Ramos (cell line): ENCODE measurements around the gene ZNF746.

Source experiments
- in situ Hi-C: fragments of 300-500 bp; cut with MboI; formaldehyde crosslinking; loops from one replicate; pipeline ENCODE4 v1.14.3; 2022; ENCODE audit warnings: low sequenced_read_pairs; ENCODE audit not compliant: unreplicated experiment

Gene ZNF746

DNA sequence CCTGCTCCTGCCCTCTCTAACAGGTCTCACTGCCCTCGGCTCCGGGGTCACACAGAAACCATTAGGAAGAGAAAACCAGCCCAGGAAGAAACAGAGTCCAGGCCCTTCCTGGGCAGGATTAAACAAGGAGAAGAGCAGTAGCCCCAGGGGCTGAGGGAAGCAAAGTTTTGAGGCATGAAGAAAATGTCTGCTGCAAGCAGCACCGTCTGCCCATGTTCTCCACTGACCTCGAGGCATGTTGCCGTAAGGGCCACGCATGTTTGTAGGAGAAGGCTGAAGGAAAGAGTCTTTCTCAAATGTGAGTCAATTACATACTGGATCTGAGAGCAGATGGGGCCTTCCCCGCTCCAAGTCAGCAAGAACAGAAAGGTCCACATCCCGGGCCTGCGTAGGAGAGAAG, 4.2 kb downstream of the ZNF746 start:
- in situ Hi-C loops = no loop called here

- in situ Hi-C loops = no loop called here
Measured at GRCh38 chr7:149490083-149490760, 7.4 kb downstream of the ZNF746 start.

- in situ Hi-C loops = no loop called here
Measured at GRCh38 chr7:149489391-149490024, 8.1 kb downstream of the ZNF746 start.

DNA sequence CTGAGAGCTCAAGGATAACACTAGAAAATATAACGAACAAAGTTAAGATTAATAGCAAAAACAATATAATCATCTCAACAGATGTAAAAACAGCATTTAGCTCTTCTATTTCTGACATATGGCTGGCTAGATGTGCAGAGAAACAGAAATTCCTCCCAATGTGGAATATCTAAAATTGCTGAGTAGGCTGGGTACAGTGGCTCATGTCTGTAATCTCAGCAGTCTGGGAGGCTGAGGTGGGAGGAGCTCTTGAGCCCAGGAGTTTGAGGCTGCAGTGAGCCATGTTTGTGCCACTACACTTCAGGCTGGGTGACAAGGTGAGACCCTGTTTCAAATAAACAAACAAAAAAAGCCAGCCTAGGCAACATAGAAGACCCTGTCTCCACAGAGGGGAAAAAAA, 18.0 kb downstream of the ZNF746 start:
- in situ Hi-C loops = no loop called here

DNA sequence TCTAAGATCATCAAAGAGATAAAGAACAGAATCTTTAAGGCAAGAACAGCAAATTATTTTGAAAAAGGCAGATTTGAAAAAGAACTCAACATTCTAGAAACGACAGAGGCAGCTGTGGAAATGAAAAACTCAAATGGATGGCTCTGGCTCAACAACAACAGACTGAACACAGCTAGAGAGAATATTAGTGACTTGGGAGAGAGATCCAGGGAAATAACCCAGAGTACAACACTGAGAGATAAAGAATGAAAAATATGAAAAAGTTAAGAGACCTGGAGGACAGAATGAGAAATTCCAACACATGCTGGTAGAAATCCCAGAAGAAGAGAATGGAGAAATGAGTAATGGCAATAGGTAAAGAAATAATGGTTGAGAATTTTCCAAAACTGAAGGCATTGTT, 18.9 kb downstream of the ZNF746 start:
- in situ Hi-C loops = no loop called here

DNA sequence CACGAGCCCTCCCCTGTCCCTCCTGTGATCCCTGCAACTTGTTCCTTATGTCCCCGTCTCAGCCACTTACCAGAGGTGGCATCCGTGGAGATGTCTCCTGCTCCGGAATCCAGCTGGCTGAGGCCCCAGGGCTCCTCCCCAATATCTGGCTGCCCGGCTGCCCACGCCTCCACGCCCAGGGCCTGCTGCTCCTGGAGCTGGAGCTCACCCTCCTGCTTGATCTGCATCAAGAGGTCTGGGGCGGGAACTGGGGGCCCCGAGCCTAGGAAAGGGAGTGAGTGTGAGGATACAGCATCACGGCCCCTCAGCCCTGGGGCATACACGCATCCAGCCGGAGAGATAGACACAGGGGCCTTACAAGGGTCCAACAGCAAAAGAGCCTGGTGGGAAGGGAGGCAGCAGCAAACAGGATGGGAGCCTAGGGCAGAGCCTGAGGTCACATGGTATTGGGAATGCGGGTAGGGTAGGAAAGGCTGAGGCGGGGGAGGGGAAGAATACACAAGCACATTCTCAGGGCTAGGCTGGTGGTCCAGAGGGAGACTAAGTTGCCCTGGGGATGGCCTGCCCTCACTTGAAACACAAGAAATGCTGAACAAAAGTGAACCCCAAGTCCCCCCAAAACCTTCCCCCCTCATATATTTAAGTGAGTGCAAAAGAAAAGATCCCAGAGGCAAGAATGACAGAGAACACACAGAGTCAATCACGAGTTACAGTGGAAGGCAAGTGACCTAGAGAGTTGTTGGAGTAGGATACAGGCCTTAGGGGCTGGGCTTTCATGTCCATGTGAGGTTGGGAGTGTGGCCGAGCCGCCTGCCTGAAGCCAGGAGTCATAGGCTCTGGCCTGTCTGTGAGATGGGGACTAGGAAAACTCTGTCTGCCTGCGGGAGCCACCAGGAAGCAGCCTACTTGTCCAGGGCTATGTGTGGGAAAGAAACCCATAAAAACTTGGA, 19.8 kb downstream of the ZNF746 start:
- in situ Hi-C loops = no loop called here

DNA sequence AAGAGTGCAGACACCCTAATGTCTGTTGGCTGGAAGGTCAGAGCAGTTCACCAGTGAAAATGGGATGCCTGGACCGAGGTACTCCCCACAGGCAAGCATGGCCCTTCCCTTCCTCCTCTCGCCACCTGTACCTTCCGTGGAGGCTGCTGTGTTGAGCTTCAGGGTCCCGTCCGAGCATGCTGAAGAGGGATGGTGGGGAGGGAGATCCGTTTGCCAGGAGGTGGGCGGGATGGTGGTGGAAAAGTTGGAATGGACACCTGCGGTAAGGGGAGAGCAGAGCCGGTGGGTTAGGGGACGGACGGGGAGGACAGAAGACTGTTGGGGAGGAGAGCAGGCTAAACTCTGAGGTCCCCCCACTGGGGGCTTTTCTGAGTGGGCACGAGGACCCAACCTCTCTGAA, 20.8 kb downstream of the ZNF746 start:
- in situ Hi-C loops = no loop called here

DNA sequence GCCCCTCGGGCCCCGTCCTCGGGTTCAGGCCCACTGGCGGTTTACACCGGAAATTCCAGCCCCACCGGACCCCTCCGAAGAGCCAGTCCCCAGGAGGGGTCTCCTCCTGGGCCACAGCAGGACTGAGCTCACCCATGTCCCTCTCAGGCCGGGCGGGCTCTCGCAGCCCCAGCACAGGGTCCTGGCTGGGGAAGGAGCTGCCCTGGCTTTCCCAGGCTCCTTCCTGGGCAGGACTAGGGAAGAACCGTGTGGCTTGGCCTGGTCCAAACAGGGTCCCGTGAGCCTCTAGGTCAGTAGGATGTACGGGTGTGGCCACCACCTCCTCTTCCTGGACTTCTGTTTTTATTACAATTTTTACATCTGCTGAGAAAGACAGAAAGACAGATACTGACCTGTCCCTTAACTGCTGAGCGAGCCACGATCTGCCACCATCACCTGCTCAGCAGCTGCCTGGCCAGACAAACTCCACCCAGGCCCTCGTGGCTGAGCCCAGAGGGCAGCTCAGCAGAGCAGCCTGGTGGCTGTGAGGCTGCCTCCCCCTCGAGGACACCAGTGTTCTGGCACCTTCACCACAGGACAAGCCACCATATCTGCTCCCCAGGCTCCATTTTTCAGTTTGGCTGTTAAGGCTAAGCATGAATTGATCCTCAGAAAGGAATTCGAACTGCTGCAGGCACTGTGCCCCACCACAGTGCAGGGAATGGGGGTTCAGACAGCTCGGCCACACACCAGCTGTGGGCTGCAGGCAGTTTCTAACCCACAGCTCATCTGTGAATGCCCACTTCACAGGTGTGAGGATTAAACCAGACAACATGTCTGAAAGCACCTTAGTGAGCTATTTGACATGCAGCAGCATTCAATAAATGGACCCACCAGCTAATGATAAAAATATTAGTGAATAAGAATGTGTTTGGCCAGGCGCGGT, 22.2 kb downstream of the ZNF746 start:
- in situ Hi-C loops = no loop called here

DNA sequence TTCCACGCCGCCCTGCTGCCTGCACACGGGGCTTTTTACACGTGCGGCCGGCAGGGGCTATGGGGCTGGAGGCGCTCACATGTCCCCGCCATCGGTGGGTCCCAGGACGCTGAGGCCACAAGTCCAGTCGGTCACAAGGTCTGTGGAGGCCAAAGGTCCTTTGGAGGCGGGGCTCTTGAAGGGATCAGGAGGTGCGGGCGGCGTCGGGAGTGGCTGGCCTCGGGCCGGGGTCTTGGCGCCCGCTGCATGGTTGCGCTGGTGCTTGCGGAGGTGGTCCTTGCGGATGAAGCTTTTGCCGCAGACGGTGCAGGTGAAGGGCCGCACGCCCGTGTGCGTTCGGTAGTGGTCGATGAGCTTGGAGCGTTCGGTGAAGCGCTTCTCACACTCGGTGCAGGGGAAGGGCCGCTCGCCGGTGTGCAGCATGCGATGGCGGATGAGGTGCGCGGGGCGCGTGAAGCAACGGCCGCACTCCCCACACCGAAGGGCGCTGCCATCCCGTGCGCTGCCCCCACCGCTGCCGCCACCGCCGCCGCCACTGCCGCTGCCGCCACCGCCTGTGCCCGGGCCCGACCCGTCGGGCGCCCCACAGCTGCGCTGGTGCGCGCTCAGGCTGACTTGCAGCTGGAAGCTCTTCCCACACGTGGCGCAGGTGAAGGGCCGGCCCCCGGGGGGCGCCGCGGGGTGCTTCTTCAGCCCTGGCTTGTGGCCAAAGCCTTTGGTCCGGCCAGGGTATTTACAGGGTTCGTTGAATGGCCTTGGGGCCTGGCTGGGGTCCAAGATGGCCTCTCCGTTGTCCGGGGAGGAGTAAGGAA, 23.1 kb downstream of the ZNF746 start:
- in situ Hi-C loops = no loop called here

- in situ Hi-C loops = no loop called here
Measured at GRCh38 chr7:149473251-149473650, 24.4 kb downstream of the ZNF746 start.

DNA sequence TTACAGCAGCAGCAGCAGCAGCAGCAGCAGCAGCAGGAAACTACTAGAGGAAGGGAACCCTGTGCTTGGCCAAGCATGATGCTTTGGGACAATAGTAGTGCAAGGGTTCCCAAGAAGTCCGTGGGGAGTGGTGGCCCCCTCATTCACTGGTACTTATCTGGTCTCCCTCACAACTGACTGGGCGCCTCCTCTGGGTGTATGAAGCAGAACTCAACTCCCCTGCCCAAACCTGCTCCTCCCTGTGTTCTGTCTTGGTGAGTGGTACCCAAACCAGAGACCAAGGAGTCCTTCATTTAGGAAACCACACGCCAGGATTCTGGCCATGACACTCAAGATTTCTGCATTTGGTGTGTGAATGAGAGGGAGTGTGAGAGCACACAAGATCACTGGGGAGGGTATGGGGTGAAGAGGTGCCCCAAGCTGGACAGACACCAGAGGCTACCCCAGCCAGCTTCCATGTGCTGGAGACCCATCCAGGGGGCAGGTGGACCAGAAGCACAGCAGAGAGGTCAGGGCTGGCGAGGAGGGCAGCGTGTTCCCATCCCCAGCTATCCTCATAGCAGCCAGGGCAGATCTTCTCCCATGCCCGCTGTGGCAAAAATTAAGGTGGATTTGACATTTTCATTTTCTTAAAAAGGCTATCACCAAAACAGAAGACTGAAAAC, 26.2 kb downstream of the ZNF746 start:
- in situ Hi-C loops = no loop called here

DNA sequence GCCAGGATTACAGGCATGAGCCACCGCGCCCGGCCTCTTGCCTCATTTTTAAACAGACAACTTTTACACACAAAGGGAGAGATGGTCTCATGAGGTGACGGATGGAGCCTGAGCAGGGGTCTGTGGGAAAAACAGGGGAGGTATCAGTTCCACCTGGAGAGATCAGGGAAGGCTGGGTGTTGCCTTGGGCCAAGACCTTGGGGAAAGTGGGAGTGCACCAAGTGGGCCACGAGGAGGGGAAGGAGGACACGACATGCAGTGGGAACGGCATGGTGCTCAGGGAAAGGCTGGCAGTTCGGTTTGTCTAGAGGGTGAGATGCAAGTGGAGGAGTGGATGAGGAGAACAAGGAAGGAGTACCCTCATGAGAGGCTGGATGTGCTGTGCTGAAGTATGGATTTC, 27.8 kb downstream of the ZNF746 start:
- in situ Hi-C loops = no loop called here

GRCh38 chr7:149468208-149468607, 29.4 kb downstream of the ZNF746 start:
- in situ Hi-C loops = no loop called here

GRCh38 chr7:149467321-149467859, 30.2 kb downstream of the ZNF746 start:
- in situ Hi-C loops = no loop called here

DNA sequence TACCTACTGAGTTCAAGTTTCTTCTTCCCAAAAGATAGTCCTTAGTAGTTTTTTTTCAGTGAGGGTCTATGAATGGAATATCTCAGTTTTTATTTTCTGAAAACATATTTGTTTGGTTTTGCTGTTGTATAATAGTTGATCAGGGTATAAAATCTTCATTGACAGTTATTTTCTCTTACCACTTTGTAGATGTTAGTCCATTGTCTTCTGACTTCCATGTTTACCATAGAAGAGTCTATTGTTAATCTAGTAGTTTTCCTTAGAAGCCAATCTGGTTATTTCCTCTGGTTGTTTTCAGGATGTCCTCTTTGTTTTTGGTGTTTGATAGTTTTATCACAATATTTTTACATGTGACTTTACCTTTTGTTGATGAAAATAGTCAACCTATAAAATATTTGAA, 31.2 kb downstream of the ZNF746 start:
- in situ Hi-C loops = no loop called here

DNA sequence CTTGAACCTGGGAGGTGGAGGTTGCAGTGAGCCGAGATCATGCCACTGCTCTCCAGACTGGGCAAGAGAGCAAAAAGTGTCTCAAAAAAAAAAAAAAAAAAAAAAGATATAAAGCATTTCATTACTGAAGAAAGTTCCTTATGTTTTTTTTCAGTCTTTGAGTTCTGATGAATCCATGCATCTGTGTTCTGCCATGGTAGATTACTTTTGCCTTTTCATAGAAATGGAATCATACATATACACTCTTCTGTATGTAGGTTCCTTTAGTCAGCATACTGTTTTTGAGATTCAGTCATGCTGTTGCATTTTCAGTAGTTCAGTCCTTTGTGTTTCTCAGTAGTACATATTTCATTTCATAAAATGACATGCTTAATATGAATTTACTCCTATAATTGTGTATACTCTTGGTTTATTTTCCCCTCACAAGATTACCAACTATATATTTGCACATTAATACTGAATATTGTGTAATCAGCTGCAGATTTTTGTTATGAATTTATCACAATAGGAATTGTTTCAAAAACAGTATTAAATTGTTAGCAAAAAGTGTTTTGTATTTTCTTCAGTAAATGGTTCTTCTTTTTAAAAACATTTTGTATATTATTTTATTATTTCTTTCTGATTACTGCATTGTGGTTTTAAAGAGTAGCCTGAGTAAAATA, 34.0 kb downstream of the ZNF746 start:
- in situ Hi-C loops = no loop called here

GRCh38 chr7:149462101-149462520, 35.5 kb downstream of the ZNF746 start:
- in situ Hi-C loops = no loop called here
